Femur (tissue), 1 donor: ENCODE measurements around the gene IQCF5.
"Not testable (repeated sequence)": the region's sequence is repeated elsewhere in the genome, so short reads cannot be mapped to it uniquely, and the experiment has no call there.

Experiments
- DNase-seq: peaks from one replicate; pipeline ENCODE4 v3.0.0-alpha.2; 2017

IQCF5 gene

GRCh38 chr3:51875501-51875900 lies at the start of gene IQCF5:
TSS of gene IQCF5 (minus strand) at chr3:51875601. CDS start at chr3:51875531, 70 bp downstream.
- no peak for DNase-seq

GRCh38 chr3:51921081-51921578 lies 45.7 kb upstream of the IQCF5 start:
- no peak for DNase-seq

- no peak for DNase-seq
Observed at GRCh38 chr3:51916418-51916817, 41.0 kb upstream of the IQCF5 start.

DNA sequence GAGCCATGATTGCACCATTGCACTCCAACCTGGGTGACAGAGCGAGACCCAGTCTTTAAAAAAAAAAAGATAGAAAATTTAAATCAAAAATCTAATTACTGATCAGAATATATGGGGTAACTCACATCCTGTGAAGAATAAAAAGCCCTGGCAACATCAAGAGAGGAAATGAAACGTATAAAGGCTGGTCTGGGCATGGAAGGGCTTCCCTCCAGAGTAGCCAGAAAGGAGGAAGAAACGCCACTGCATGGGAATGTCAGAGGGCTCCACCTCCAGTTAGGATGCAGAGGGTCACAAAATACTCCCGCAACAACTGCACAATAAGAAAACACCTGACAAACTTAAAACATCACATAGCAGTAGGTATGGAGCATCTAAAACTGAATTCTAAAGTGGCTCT lies 32.6 kb upstream of the IQCF5 start:
- DNase-seq = no peak

DNA sequence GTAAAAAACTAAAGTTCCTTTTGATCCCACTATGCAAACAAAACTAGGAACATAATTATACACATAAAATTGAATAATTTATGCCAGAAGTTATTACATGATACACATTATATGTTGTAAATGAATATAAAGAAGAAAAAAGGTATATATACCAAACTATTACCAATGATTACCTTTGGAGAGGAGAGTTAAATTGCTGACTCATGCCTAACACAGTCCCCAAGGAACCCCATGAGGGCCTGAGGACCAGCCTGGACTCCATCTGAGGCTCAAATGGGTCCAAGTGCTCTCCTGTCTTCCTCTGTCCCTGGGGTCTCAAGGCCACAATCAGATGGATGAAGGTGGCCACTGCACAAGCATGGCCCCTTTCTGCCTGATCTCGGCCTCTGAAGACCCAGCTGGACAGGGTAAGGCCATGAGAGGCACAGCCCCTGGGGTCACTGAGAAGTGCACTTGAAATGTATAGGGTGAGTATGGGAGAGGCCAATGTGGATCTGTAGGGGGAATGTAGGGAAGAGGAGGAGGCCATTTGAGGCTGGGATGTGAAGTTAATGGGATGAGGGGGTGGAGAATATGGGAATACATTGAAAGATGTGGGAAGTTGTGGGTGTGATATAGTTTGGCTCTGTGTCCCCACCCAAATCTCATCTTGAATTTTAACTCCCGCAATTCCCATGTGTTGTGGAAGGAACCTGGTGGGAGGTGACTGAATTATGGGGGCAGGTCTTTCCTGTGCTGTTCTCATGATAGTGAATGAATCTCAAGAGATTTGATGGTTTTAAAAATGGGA lies 28.8 kb upstream of the IQCF5 start:
- DNase-seq = no peak

- not testable (repeated sequence) for DNase-seq
Observed at GRCh38 chr3:51902361-51902760, 27.0 kb upstream of the IQCF5 start.

DNA sequence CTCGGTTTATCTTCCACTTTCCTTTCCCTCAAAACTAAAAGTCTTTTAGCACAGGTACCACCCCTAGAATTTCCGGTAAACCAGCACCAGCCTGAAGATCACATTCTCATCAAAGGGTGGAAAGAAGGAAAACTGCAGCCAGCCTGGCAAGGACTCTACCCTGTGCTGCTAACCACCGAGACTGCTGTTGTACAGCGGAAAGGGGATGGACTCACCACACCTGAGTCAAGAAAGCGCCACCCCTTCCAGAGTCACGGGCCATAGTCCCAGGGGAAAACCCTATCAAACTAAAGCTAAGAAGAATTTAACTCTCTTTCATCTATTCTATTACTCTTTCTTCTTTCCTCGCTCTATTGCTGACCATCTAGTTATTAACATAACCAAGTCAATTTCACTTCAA lies 24.6 kb upstream of the IQCF5 start:
- DNase-seq = not testable (repeated sequence)

DNA sequence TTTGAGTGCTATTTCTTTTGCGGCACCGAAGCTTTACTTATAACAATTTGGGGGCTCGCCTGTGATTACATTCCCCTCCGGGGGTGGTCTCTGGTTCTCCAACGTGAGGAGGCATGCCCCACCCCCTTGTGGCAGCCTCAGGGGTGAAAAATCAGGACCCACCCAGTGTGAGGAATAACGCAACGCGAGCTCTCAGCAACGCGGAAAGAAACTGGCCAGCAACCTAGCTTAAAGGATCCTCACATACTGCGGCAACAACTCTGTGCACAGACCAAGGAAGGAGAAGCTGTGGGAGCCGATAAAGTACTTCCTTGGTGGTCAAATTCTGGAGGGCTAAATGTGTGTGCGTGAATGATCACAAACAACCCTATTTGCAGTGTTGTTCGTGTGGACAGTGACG lies 22.0 kb upstream of the IQCF5 start:
- no peak for DNase-seq

- DNase-seq = no peak
Observed at GRCh38 chr3:51896607-51897305, 21.4 kb upstream of the IQCF5 start.

DNA sequence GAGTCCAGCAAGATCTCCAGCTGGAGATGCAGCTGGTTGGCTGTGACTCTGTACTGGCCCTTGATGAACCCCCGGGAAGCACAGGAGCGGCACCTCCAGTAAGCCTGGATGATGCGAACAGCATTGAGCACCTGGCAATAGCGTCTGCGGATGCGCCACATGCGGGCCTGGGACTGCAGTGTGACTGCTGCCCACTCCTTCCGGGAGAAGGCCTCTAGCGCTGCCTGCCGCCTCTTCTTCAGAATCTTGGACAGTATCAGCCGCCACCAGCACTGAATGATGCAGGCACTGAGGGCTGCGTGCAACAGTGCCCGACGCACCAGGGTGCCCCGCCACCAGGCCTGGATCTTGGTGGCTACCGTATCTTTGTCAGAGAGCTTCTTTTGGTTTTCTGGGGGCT lies 19.5 kb upstream of the IQCF5 start:
- no peak for DNase-seq

DNA sequence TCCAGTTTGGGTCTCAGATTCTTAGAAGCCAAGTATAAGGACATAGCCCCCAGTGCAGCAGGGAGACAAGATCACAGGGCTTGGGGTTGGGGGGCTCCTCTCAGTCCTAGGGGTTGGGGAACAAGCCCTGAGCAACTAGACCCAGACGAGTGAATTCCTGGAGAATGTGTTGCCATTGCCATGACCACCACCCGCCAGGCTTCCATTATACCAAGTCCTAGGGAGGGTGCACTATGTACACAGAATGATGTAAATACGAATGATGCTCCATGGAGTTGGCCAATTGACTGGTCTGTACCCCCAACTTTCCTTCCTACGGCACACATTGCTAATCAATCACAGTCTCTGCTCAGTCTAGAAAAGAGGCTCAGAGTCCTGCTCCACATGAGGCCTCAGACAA lies 19.0 kb upstream of the IQCF5 start:
- DNase-seq = no peak

DNA sequence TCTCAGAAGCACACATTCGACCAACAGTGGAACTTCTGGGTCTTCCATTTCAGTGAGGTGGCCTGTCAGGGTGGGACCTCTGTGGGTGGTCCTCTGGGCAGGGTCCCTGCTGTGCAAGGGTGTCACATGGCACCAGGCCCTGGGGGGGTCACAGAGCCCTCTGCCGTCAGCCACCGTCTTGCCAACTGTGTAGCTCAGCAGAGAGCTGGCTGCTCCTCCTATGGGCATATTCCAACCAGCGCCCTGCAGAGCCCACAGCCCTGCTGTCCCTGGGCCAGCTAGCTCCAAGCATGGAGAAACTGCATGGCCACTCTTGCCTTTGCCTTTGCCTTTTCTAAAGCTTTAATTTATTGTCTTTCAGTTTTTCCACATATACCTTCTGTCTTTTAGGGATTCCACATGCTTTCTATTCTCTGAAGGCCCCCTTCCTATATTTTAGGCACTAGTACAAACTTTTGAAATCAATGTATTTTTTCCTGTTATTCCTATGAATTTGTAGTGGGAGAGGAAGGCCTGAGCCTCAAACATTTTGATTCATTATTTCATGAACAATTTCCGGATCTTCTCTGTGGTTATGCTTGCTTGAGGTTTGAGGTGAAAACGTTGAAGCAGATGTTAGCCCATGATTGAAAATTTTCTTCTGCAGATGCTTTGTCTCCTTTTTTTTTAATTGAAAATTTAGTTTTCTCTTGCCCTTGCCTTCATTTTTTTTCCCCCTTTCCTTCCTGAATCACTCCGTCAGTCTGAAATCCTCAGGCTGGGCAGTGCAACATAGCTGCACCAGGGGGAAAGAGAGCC lies 16.0 kb upstream of the IQCF5 start:
- DNase-seq = no peak

DNA sequence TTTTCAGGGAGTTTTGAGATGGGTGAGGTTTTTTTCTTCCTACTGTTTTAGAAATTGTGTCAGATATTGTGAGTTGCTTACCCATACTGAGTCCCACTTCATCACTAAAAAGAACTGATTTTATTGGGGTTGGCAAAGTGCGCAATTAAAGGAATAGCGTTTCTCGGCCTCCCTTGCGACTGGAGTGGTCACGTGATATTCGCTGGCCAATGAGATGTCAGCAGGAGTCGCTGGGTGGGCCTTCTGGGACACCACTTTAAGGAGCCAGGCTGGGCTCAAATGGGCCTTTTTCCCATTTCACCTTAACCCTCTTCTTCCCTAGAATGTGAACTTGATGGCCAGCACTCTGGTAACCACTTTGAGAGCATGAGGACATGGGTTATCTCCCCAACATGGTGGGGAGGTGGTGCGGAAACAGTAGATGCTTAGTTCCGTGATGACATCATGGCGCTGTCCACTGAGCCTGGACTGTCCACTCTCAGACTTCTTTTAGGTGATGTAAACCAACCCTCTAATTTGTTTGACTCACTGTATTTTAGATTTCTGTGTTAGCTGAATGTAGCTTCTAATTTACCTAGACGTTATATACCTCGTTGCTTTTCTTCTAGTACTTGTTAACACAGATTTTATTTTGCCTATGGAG lies 13.2 kb upstream of the IQCF5 start:
- DNase-seq = no peak

DNA sequence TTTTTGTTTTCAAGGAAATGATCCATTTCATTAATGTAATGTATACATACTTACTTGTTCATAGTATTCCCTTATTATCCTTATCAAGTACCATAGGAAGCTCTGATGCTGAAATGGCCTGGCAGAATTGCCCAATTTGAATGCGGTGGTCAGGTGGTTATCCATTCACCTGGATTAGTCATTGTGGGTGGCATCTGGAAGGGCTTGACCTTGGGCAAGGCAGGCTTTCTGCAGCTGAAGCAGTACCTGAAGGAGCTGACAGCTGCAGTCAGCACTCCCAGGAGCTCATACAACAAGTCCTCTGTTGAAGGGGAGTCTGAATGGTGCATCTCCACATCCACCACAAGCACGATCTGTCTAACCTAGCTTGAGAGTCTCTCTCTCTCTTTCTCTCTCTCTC lies 12.2 kb upstream of the IQCF5 start:
- DNase-seq = no peak

- no peak for DNase-seq
Observed at GRCh38 chr3:51886447-51886846, 11.0 kb upstream of the IQCF5 start.

DNA sequence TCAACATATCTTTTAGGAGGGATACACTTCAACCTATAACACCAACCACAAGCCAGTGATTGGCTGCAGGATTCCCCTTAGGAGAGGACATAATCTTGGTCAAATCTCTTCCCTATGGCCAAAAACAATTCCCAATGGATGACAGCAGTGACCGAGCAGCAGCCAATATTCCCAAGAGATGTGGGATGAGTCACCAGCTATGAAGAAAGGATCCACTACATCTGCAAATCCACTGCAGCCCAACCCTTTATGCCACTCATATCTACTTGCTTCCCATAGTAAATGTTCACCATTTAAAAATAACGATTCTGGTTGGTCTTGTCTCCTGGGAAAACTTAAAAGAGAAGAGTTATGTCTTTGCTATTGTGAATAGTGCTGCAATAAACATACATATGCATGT lies 4.5 kb upstream of the IQCF5 start:
- DNase-seq = no peak

- no peak for DNase-seq
Observed at GRCh38 chr3:51876186-51876585, 785 bp upstream of the IQCF5 start.

DNA sequence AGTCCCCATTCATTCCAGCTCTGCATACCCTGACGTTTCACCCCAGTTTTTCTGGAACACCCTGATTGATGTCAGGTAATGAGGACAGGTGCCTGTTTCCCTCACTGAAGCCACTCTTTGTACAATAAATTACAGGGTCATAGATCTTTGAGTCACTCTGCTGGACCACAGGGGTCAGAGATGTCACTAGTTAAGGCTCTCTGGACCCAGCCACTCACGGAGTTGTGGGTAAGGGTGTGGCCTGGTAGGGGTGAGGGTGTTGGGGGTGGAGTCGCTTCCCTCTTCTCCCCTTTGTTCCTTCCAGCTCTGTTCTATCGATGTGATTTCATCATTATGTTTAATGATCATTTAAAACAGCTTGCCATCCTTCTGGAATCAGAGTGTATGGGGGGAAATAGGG lies 512 bp downstream of the IQCF5 start:
- DNase-seq = no peak

GRCh38 chr3:51874411-51874810 lies 990 bp downstream of the IQCF5 start:
- DNase-seq = no peak

- no peak for DNase-seq
Observed at GRCh38 chr3:51873876-51874275, 1.5 kb downstream of the IQCF5 start.

DNA sequence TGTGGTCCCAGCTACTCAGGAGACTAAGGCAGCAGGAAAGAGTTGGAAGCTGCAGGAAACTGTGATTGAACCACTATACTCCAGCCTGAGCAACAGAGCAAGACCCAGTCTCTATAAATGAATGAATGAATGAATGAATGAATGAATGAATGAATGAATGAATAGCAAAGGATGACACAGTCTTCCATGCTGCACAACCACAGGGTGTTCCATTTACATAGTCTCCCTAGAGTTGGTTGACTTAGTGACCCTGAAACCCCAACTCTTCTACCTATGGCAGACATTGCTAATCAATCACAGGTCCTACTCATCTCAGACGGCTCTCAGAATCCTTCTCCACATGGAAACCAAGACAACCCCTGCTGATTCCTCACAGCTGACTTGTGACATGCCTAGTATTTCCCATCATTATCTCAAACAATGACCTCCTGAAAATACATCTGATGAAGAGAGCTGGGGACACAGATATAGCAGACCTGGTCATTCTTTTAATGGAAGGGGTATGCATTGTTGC lies 2.1 kb downstream of the IQCF5 start:
- no peak for DNase-seq

DNA sequence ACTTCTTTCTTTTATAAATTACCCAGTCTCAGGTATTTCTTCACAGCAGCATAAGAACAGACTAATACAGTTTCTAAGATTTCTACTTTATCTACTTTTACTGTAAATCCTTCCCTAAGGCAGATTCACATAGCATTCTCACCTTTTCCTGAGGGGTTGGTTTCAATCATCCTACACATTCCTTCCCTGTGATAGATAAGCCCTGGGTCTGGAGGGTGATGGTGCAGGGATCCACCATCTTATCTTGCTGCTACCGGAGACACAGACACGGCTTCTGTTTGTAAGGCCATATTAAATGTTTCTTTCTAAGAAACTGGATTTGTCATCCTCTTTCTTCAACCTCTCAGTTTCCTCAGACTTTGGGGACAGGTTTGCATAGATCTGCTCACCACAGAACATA lies 6.1 kb downstream of the IQCF5 start:
- DNase-seq = no peak

GRCh38 chr3:51868896-51869295 lies 6.5 kb downstream of the IQCF5 start:
- DNase-seq = not testable (repeated sequence)
